Stimulated activated CD8-positive, alpha-beta memory T cell treated with anti-CD3 and anti-CD28 coated beads, Interleukin-12 subunit alpha, Interleukin-12 subunit beta, amount 100 ng/mL, for 1 hour (primary cell): ENCODE data around the gene PALS2.

Experiments
- DNase-seq: peaks from one replicate; pipeline ENCODE4 v3.0.0-alpha.2; 2020; ENCODE audit warnings: low read depth

The PALS2 gene, protein sequence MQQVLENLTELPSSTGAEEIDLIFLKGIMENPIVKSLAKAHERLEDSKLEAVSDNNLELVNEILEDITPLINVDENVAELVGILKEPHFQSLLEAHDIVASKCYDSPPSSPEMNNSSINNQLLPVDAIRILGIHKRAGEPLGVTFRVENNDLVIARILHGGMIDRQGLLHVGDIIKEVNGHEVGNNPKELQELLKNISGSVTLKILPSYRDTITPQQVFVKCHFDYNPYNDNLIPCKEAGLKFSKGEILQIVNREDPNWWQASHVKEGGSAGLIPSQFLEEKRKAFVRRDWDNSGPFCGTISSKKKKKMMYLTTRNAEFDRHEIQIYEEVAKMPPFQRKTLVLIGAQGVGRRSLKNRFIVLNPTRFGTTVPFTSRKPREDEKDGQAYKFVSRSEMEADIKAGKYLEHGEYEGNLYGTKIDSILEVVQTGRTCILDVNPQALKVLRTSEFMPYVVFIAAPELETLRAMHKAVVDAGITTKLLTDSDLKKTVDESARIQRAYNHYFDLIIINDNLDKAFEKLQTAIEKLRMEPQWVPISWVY

DNA sequence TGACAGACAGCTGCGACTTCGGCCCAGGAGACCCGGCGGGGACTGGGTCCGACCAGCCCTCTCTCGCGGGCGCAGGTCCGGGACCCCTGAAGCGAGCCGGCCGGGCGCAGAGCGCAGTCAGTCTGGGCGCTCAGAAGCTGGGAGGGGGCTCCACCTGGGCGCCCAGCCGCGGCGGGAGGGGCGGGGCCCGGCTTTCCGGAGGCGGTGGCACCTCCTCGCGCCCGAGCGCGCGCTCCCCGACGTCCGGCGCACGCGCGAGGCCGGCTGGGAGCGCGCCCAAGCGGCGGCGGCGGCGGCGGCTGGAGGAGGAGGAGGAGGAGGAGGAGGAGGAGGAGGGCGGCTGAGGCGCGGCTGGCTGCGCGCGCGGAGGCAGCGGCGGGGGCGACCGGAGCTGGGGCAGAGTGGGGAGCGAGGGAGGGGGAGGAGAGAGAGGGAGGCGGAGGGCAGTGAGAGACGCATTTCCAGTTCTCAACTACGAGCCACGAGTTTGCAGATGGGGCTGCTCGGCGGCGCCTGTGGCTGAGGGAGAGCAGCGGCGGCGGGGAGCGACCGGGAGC lies at the start of gene PALS2:
Gene PALS2, plus strand, starts transcription at position 456 of the 557 bp plus-strand sequence. CDS start 50,216 bp downstream, outside the sequence.
- peak; percentile 64 for DNase-seq

DNA sequence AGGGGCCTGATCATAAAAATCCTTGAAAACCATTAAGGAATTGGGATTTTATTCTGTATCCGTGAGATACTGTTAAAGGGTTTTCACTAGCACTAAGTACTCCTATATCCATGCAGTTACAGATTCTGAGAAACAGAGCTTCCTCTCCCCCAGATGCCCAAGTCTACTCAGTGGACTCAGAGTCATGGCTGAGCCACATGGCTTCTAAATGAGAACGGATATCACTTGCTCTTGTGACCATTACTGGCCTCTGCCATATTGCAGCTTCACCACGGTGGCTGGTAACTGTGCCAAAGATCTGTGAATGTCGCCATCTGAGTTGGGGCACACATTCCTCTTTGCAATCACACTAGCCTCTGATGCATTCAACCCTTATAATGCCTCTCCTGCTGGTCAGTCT lies 42.0 kb upstream of the PALS2 start:
- no peak for DNase-seq

DNA sequence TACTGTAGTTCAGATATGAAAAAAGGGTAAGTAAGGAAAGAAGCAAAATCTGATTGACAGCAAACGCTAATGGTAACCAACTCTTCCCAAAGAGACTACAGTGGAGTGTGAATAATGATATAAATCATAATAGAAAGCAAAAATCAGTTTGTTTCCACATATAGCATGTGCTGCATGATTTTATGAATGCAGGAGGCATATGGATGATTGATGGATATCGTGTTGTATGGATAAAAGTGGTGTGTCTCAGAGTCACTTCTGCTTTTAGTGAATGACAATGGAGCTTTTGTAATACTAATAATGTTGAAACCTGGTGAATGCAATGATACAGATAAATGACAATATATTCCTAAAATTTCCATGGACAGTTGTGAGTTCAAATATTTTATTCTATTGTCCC lies 36.6 kb upstream of the PALS2 start:
- no peak for DNase-seq

DNA sequence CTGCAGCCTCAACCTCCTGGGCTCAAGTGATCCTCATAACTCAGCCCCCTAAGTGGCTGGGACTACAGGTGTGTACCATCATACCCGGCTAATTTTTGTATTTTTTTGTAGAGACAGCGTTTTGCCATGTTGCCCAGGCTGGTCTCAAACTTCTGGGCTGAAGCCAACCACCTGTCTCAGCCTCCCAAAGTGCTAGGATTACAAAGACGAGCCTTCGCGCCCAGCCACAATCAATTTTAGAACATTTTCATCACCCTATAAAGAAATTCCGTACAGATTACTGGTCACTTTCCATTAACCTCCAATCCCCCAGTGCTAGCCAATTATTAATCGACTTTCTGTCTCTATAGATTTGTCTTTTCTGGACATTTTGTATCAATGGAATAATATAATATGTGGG lies 32.3 kb upstream of the PALS2 start:
- DNase-seq: no peak

DNA sequence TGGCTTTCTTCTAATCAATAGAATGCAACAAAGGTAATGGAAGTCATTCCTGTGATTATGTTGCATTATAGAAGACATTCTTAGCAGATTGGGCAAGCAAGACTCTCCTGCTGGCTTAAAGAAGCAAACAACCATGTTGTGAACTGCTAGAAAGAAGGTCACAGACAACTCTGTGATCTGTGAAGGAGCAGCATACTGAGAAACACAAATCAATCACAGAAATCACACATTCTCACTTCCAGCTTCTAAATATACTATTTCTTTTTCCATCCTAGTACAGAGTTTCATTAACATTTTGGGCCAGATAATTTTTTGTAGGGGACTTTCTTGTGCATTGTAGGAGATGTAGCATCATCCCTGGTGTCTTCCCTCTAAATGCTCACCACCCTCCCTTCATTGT lies 28.0 kb upstream of the PALS2 start:
- DNase-seq: no peak

DNA sequence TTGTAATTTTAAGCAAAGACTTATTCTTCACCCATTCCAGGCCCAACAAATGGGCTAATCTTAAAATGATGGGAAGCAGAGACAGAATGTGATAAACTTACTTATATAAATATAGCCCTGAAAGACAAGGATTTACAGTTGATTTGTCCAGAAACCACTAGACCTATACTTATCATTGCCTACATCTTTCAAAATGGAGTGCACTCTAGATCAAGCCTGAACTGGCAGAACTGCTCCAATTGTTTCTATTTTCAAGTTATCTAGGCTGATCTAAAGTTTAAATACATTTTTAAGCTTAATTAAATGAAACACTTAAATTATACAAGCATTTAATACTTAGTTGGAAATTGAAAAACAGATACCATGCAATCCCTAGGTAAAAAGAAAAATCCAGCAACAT lies 24.9 kb upstream of the PALS2 start:
- no peak for DNase-seq

DNA sequence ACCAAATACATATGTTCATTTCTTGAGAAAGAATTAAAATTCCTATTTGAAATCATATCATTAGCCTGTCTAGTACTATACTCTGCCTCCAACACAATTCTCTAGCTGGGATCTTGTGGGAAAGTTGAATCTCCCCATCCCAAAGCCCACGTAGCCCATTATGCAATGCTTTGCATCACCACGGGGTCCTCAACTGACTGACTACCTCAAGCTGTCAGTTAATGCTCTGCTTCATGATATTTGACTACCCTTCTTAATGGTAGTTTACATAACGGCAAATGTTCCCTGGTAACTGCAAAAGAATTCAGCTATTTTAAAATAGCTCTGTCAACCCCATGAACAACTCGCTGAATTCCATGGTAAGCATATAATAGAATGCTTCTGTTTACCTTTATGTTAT lies 23.3 kb upstream of the PALS2 start:
- no peak for DNase-seq

DNA sequence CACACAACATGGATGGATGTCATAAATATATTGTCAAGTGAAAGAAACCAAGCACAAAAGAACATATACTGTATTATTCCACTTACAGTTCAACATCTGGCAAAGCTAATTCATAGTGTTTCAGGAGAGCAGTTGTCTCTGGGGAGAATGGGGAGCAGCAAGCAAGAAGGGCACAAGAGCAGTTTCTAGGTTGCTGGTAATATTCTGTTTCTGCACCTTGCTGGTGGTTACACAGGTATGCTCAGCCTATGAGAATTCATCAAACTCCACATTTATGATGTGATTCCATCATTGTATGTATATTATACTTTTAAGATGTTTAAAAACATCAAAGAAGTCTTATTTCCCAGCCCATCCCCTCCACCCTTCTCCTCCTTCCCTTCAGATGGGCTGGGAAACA lies 18.1 kb upstream of the PALS2 start:
- DNase-seq: no peak

DNA sequence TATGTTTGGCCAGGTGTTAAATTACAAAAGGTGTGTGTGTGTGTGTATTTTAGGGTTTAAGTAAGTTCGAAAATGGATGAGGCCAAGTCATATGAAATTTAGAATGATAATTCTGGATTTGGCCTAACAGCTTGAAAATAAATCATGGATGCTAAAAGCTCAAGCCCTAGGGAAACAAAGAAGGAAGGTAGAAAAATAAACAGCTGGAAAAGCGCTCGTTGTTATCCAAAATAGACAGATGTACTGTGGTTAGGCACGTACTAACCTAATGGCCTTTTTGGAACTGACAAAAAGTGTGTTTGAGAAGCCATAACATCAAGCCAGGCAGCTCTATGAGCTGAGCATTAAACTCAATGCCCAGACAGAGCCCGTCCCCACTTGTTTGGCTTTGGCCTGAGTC lies 17.5 kb upstream of the PALS2 start:
- DNase-seq: no peak

DNA sequence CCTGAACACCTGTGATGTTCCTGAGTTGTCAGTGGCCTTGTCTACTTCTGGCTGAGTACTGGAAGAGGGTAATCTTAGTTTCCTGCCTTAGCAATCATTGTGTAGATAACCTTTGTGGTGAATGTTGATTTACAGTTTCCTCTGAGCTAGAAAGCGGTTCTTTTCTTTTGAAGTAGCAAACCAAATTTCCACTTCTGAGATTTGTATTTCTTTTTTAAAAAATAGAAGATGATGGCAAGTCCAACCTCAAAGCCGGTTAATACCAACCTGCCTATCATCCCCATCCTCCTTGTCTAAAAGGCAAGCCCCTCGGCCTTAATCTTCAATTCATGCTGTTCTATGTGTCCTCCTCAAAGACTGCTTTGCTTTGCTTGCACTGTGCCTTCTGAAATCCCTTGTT lies 12.5 kb upstream of the PALS2 start:
- no peak for DNase-seq

DNA sequence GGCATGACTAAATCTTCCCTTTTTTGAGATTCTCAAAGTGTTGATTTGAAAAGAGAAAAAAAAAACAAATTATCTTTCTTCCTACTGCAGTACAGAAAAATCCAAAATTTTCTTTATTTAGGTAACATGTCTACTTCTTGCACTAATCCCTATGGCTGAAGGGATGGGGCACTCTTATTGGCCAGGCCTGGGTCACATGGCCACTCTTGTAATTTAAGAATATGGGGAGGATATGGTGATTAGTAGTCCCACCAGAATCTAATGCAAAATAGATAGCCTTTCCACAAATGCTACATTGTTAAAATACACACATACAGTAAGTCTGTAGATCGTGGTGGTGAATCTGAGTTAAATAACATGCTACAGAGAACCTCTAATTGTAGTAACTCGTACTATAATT lies 7.0 kb upstream of the PALS2 start:
- no peak for DNase-seq

DNA sequence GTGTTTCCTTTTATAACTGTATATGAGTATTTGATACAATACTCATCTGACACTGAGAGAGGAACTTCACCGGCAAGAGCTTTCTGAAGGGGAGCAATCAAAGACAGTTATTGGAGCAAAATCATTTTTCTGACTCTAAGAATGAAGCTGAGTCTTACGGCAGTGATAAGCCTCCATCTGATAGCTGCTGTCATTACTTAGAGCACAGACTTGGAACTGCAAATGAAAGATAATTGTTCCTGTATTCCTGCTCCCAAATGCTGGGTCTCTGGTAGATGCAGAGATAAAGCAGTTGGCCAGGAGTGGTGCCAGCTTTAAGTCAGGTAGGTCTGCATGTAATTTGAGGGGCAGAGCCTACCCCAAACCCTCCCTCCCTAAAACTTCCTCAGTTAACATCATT lies 2.3 kb upstream of the PALS2 start:
- DNase-seq: no peak

DNA sequence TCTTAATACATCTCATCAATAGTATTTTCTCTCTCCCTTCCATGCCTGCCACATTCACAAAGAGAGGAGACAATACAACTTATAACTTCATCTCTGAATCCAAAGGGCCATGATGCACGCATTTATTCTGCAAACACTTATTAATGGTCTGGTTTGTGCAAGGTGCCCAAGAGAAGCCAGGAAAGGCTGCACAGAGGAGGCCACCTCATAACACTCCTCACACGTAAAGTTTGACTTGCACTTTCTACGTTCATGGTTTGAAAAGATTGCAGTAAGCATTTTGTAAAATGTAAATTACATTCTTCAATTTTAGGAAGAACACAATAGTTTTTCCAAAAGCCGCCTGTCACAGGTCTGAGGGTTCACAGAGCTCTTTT lies 1.2 kb upstream of the PALS2 start:
- DNase-seq: no peak

DNA sequence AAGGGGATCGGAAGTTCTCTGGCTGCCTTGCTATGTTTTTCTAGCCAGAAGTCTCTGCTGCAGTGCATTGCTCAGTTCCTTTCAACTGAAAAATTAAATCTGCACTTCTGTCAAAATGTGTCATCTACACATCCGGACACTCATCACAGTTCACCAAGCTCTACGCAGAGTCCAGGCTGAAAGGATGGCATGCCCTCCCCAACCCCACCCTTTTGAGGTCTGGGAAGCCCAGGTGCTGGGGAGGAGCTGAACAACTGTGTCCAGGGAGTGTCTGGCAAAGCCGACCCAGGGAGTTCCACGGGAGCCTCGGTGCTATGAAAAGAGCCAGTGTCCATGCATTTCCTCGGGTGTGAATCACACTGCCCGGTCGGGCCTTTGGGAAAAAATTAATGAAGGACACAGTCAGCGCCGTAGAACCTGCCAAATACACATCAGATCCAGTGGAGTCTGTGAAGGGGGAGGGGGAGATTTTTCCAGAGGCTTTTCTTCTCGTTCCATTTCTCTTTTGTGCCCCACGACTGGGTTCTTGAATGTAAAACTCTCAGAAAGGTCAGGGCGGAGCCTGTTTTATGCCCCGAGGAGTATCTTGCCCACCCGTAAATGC lies 757 bp upstream of the PALS2 start:
- no peak for DNase-seq

DNA sequence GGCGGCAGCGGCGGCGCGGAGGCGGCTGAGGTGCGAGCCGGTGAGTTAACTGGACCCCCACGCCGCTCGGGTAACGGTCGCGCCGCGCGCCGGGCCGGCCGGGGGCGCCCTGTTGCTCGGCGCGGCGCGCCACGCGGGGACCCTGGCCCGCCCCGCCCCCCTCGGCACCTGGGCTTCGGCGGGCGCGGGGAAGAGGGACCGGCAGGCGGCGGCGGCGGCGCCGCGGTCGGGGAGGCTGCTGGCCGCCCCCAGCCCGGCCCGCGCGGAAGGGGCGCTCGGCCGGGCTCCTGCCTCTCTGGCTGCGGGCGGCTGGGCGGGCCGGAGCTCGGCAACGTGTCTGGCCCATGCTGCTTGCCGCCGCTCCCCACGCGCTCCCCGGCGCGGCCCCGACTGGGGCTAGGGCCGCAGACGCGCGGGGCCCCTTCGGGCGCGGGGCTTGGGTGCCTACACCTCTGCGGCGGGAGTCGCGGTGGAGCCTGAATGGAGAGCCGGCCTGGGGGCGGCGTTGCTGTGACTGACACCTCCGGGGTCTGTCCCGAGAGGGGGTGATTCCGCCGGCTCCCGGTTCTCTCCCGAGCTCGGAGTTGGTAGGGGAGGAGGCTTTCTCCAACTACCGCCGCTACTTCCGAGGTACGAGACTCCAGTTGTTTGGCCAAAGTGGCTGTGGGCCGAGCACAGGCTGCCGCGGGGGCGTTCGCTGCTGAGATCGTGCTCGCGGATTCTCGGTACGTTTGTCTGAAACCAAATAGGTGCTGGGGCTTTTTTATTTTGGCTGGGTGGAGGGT lies 494 bp downstream of the PALS2 start:
- no peak for DNase-seq

DNA sequence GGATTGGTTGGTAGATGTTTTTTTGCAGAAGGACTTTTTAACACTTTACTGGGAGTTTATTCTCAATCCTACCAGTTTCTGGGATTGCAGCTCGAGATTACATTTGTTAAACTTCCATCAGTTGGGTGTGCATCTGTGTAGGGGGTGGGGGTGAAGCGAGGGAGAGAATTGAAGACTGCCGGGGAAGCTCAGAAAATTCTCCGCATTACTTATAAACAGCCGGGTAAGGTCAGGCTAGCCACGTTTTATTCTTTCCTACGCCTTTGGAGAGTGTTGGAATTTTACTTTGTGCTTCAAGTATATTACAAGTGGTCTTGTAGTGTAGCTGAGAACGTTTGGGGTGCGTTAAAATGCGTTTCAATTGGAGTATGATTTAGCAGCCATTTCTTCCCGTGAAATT lies 1.1 kb downstream of the PALS2 start:
- no peak for DNase-seq

DNA sequence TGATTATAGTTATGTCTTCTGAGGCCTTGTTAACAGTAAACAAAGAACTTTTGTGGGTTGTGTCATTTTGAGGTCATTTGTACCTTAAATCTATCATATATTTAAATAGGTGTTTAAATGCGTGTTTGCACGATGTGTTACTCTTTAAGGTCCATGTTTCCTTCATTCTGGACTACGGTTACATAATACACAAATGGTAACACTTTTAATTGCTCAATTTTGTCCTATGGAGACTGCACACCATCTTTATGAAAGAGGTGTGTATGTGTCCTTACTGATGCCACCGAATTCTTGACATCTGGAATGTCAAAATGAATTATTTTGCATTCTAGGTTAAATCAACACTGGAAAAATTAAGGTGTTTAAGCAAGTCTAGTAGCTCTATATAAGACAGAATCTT lies 1.7 kb downstream of the PALS2 start:
- no peak for DNase-seq

DNA sequence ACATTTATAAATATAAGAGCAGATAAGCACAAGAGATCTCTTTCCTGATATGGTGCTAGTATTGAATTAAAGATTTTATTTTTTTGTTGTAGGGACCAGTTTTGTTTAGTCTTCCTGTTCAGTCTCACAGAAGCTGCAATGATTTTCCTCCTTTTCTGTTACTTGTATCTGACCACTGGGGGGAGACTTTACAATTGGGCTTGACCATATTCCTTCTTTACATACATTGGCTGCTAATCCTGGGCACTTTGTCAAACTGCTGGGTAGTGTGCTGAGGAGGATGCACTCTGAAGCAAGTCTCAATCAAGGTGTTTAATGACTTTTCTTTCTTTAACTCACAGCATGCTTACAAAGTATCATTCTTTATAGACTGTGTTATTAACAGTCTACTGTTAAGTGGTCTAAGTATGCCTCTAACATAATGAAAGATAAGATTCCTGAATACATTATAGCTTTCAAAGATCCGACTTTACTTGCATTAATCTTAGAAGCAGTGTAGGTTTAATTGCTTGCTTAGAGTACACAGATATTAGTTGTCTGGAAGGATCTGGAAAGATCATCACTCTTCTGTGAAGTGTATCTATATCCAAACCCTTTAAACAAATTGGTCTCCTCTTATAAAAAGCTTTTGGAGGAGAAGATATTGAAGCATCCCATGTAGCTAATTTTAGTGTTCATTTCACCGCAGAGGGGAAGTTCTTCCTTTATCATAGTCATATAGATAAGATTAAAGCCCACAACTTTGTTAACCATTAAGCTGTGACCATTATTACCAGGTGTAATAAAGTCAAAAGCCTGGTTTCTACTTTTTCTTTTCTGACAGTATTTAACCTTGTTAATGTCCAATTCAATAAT lies 3.1 kb downstream of the PALS2 start:
- no peak for DNase-seq

DNA sequence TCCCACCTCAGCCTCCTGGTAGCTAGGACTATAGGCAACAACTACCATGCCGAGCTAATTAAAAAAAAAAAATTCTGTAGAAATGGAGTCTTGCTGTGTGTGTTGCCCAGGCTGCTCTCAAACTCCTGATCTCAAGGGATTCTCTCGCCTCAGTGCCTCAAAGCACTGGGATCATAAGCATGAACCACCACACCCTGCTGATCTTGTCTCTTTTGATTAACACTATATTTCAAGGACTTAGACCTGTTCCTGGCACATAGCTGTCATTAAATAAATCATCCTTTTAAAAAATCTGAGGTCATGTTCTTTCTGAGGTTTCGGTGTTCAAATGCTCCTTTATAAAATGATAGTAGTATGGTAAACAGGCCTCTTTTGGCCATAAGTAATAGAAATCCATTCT lies 4.8 kb downstream of the PALS2 start:
- DNase-seq: no peak

DNA sequence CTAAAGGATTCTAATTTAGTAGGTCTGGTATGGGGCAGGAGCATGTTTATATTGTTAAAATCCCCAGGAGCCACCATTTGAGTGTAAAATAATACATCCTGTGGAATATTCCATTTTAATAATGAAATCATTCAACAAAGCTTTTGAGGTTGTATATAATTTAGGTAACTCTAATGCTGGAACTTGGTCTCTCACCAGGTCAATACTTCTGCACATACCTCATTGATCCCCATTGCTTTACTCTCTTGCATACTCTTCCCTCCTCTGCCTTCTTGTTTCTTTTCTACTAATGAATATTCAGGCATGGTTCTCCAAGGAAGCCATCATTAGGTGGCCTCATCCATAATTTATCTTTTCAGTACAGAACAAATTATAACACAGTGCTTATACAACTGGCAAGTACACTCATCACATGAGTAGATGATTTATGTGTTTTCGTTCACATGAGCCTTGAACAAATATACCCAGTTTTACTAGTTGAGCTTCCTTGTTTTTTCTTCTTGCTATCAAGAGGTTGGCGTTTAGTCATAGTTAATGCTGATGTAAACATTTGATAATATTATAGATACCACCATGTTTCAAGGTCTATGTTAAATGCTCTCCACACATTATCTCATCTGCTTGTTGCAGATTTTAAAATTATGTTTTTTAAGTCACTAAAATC lies 7.2 kb downstream of the PALS2 start:
- no peak for DNase-seq

DNA sequence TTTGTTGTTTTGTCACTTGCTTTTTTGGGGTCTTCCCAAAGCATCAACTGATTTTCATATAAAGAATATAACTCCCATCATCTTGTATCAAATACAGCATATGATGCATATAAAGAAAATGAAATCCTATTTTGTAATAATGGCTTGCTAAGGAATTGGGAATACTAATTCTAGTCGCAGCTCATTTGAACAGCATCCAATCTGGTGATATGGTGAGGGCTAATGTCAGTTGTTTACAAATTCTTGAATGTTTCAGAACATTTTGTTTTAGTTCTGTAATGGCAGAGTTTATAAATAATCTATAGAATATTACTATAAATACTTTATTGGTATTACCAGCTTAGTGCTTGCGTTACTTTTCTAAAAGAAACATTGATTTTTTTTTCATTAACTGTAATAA lies 8.9 kb downstream of the PALS2 start:
- no peak for DNase-seq
